K562 (cell line): Measurements from ENCODE around the gene SMOC2. TPM values are rescaled to one million over a fixed set of nuclear protein-coding genes. Genes with fewer than 3 reads are reported as not detected.

Source experiments
- ATAC-seq: fragments of 200-7000 bp; cut with Tn5 transposase; 3 replicates; pipeline ENCODE4 v1.9.1; 2020; ENCODE audit warnings: moderate library complexity
- BruUV-seq: library from RNA; stranded (reverse); fragments of 400-500 nt; replicated peaks from 2 replicates; lab custom pipeline; 2021; lab: Mats Ljungman, UMichigan
- CTCF ChIA-PET: fragments of 300-600 bp; formaldehyde crosslinking; extraction: SDS; loops from one replicate; lab custom pipeline; 2021; ENCODE audit warnings: low intra/inter-chr PET ratio; lab: Yijun Ruan, JAX
- POLR2A ChIA-PET: fragments of 300-600, 350-650 bp; sonication (Branson Sonifier 250); formaldehyde crosslinking; extraction: SDS; loops from one replicate; lab custom pipeline; 2021; ENCODE audit warnings: antibody characterized with exemption, inconsistent platforms; lab: Yijun Ruan, JAX
- DNase-seq, 4 experiments: peaks; one replicate each; pipeline versions ENCODE4 v3.0.0 to v3.0.0-alpha.2; 2011 to 2018; ENCODE audit warnings: low spot score in 3 of 4, mixed read lengths in 3 of 4; ENCODE audit errors: extremely low read depth in 1 of 4
- FAIRE-seq: peaks from 2 replicates; lab custom pipeline; 2011; peaks lifted over from hg19 to GRCh38; lab: Jason Lieb, UNC
- H2AFZ ChIP-seq: 2 replicates; pipeline ENCODE4 v1.6.0; 2011; ENCODE audit warnings: low read depth, low read length, control low read depth, inconsistent platforms
- H3K27ac ChIP-seq: fragments of 200-600 bp; 3 replicates; pipeline ENCODE4 v1.8.0; 2011; ENCODE audit warnings: low read depth, mild to moderate bottlenecking, control low read depth, inconsistent platforms, low read length, moderate library complexity, mixed read lengths; ENCODE audit errors: extremely low read depth
- H3K27me3 ChIP-seq, 2 experiments: fragments of 300-600 bp in 1 of 2; 2 replicates in 1 of 2; 3 replicates in 1 of 2; pipeline versions ENCODE4 v1.6.0 to v1.8.0; 2011; ENCODE audit warnings: inconsistent platforms in 2 of 2, low read length in 2 of 2, mild to moderate bottlenecking in 1 of 2, mixed read lengths in 1 of 2, moderate library complexity in 1 of 2; ENCODE audit not compliant: control insufficient read depth in 2 of 2, insufficient read depth in 2 of 2
- H3K36me3 ChIP-seq: fragments of 300-600 bp; 3 replicates; pipeline ENCODE4 v1.8.0; 2011; ENCODE audit warnings: mild to moderate bottlenecking, low read length, inconsistent platforms; ENCODE audit not compliant: control insufficient read depth, insufficient read depth
- H3K4me1 ChIP-seq, 2 experiments: fragments of 200-600 bp in 1 of 2; replicated peaks in 1 of 2; 2 replicates in 1 of 2; 3 replicates in 1 of 2; pipeline versions ENCODE4 v1.5.1 to v1.8.0; 2011; ENCODE audit warnings: inconsistent platforms in 2 of 2, low read length in 2 of 2, mild to moderate bottlenecking in 1 of 2, mixed read lengths in 1 of 2, moderate library complexity in 1 of 2; ENCODE audit not compliant: control insufficient read depth in 2 of 2, insufficient read depth in 2 of 2
- H3K4me2 ChIP-seq: 2 replicates; pipeline ENCODE4 v1.6.1; 2011; ENCODE audit warnings: low read length, control low read depth, inconsistent platforms, mixed read lengths; ENCODE audit not compliant: insufficient read depth
- H3K4me3 ChIP-seq: fragments of 200-600 bp; sonication (generic), shearing (Covaris generic); 2 replicates; pipeline ENCODE4 v1.5.1; 2016; ENCODE audit warnings: control low read depth, inconsistent platforms
- H3K79me2 ChIP-seq: fragments of 200-600 bp; 3 replicates; pipeline ENCODE4 v1.8.0; 2011; ENCODE audit warnings: low read length, inconsistent platforms; ENCODE audit not compliant: control insufficient read depth, insufficient read depth
- H3K9ac ChIP-seq, 2 experiments: 2 replicates each; pipeline versions ENCODE4 v1.6.0 to v1.6.1; 2011; ENCODE audit warnings: low read depth in 2 of 2, low read length in 2 of 2, control low read depth in 1 of 2, inconsistent platforms in 1 of 2, mild to moderate bottlenecking in 1 of 2, mixed read lengths in 1 of 2; ENCODE audit not compliant: insufficient read depth in 1 of 2
- H3K9me1 ChIP-seq: one replicate; pipeline ENCODE4 v1.6.0; 2011; ENCODE audit warnings: inconsistent platforms, mild to moderate bottlenecking, low read length, moderate library complexity; ENCODE audit not compliant: control insufficient read depth, insufficient read depth
- H3K9me3 ChIP-seq: replicated peaks from 2 replicates; pipeline ENCODE4 v1.5.1; 2011; ENCODE audit warnings: low read depth, low read length, inconsistent platforms; ENCODE audit not compliant: control insufficient read depth, insufficient read depth
- H4K20me1 ChIP-seq: replicated peaks from 2 replicates; pipeline ENCODE4 v1.6.1; 2011; ENCODE audit warnings: low read length, inconsistent platforms, mixed read lengths; ENCODE audit not compliant: control insufficient read depth, insufficient read depth
- EP400 ChIP-seq: fragments of 450-650 bp; IDR thresholded peaks from 2 replicates; pipeline ENCODE4 v1.6.1; 2017; ENCODE audit warnings: antibody characterized with exemption, mild to moderate bottlenecking, moderate library complexity
- FOXJ2 ChIP-seq: fragments of 200-800 bp; sonication (Bioruptor generic); IDR thresholded peaks from 2 replicates; pipeline ENCODE4 v1.6.1; 2016; ENCODE audit warnings: missing genetic modification characterization, missing compliant biosample characterization
- HDAC1 ChIP-seq, 2 experiments: fragments of 450-650 bp; IDR thresholded peaks; 2 replicates each; pipeline ENCODE4 v1.6.1; 2016 to 2017; ENCODE audit warnings: inconsistent platforms in 1 of 2, mild to moderate bottlenecking in 1 of 2, moderate library complexity in 1 of 2
- HMG20B ChIP-seq: fragments of 250-450 bp; sonication (Bioruptor Pico); IDR thresholded peaks from 2 replicates; pipeline ENCODE4 v1.5.0; 2021; ENCODE audit warnings: mild to moderate bottlenecking
- KAT2B ChIP-seq: IDR thresholded peaks from one replicate; pipeline ENCODE4 v1.6.1; 2012; ENCODE audit warnings: low read depth, mild to moderate bottlenecking, control low read depth, inconsistent platforms, low read length, moderate library complexity
- SAFB2 ChIP-seq: fragments of 200-400 bp; formaldehyde crosslinking; IDR thresholded peaks from 2 replicates; pipeline ENCODE4 v1.6.1; 2018; ENCODE audit warnings: borderline replicate concordance, low read length, low read depth, moderate library complexity; ENCODE audit not compliant: severe bottlenecking
- SMAD2 ChIP-seq: fragments of 150-350 bp; IDR thresholded peaks from 2 replicates; pipeline ENCODE4 v1.6.1; 2014; ENCODE audit warnings: low read depth, mild to moderate bottlenecking, low read length
- SRSF1 ChIP-seq: fragments of 200-400 bp; formaldehyde crosslinking; IDR thresholded peaks from 2 replicates; pipeline ENCODE4 v1.6.1; 2017; ENCODE audit warnings: mild to moderate bottlenecking, low read depth, low read length, moderate library complexity
- ZNF140 ChIP-seq: fragments of 250-450 bp; sonication (Bioruptor Pico); IDR thresholded peaks from 2 replicates; pipeline ENCODE4 v1.8.0; 2021; ENCODE audit warnings: moderate library complexity, mild to moderate bottlenecking, inconsistent platforms
- ZNF311 ChIP-seq: fragments of 250-450 bp; sonication (Bioruptor Pico); IDR thresholded peaks from 2 replicates; pipeline ENCODE4 v1.4.0; 2020; ENCODE audit warnings: mild to moderate bottlenecking, moderate library complexity
- ZNF740 ChIP-seq, 3 experiments: fragments of 200-800 bp in 1 of 3; sonication (Bioruptor generic) in 1 of 3; sonication (generic) in 1 of 3; formaldehyde crosslinking in 1 of 3; IDR thresholded peaks; 2 replicates each; pipeline versions ENCODE4 v1.6.1 to v1.8.0; 2016 to 2022; ENCODE audit warnings: mild to moderate bottlenecking in 2 of 3, missing compliant biosample characterization in 2 of 3, missing genetic modification characterization in 2 of 3, missing genetic modification reagents in 1 of 3
- WGBS: fragments of 100-300 bp; shearing (Covaris generic); methylation state at CpG from one replicate; pipeline ENCODE4 v1.1.6; 2016; ENCODE audit warnings: low coverage, mixed read lengths; ENCODE audit not compliant: insufficient coverage; ENCODE audit errors: missing lambda C conversion rate; 5-methylcytosine and 5-hydroxymethylcytosine counted together
- in situ Hi-C: fragments of 300-500 bp; cut with MboI; formaldehyde crosslinking; loops from 4 replicates; pipeline ENCODE4 v1.15.0; 2018; ENCODE audit warnings: inconsistent platforms, mixed read lengths
- intact Hi-C: fragments of 100-400 bp; cut with micrococcal nuclease; formaldehyde crosslinking; loops from 2 replicates; pipeline ENCODE4 v1.14.2; 2022
- polyA plus RNA-seq, 8 experiments: library from polyadenylated mRNA; depleted of rRNA in 4 of 8; stranded (reverse) in 5 of 8; unstranded in 3 of 8; fragments of >200 nt; fragmentation: Nextera tagmentation in 2 of 8; fragmentation: Illumina TruSeq in 1 of 8; extraction: Ambion mirVana in 2 of 8; extraction: Trizol in 1 of 8; gene quantifications; 2 replicates each; pipeline versions ENCODE4 v1.2.1 to v1.2.3, GENCODE V29; 2011 to 2014; ENCODE audit warnings: inconsistent platforms in 1 of 8, missing spikeins in 1 of 8
- total RNA-seq, 7 experiments: library from RNA; depleted of rRNA in 6 of 7; stranded (reverse); fragments of >200 nt in 6 of 7; fragmentation: Illumina TruSeq in 2 of 7; extraction: Trizol in 2 of 7; gene quantifications; 2 replicates each; pipeline versions ENCODE4 v1.2.1 to v1.2.3, GENCODE V29; 2011 to 2021; ENCODE audit warnings: low replicate concordance in 1 of 7
- TF ChIP-seq, protein P1 (sequence below): sonication (generic); formaldehyde crosslinking; IDR thresholded peaks from 2 replicates; pipeline ENCODE4 v1.8.0; 2022; ENCODE audit warnings: missing genetic modification reagents, mild to moderate bottlenecking, moderate library complexity, borderline replicate concordance
- TF ChIP-seq, protein P2 (sequence below): fragments of 450-650 bp; IDR thresholded peaks from 2 replicates; pipeline ENCODE4 v1.6.1; 2018; ENCODE audit not compliant: partially characterized antibody

The SMOC2 gene
- total and polyA plus RNA-seq, 9 of the 15 experiments (the other 6 are each of a cell fraction or from before 2014, with no cell fraction given), result 0.45 to 2.3 (median 1.1) TPM

DNA sequence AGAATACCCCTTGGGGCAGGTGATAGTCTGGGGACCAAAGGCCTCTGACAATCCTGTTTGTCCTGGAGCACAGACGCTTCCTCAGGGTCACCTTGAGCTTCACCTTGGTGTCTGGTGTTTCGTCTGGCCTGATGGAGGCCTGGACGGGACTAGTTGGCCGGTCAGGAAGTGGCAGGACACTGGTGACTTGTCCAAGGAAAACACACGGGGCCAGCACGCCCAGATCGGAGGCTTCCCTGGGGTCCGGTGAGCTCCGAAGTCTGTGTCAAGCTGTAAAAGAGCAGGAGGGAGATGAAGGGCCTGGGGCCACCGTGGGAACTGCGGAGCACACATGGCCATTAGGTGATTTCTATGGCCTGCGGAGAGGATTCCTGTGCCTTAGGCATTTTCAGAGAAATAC lies 67.9 kb downstream of the SMOC2 start (continued):
- no peak for TF ChIP-seq SAFB2
- TF ChIP-seq, protein P1, sequence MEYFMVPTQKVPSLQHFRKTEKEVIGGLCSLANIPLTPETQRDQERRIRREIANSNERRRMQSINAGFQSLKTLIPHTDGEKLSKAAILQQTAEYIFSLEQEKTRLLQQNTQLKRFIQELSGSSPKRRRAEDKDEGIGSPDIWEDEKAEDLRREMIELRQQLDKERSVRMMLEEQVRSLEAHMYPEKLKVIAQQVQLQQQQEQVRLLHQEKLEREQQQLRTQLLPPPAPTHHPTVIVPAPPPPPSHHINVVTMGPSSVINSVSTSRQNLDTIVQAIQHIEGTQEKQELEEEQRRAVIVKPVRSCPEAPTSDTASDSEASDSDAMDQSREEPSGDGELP (CRISPR knock-in tag), result no peak
- no peak for TF ChIP-seq KAT2B
- no peak for TF ChIP-seq HMG20B (CRISPR knock-in tag)
- no peak for TF ChIP-seq HDAC1 (IDR thresholded peaks at IDR 0.05)
- no peak for TF ChIP-seq EP400
- TF ChIP-seq SRSF1, result no peak

GRCh38 chr6:168513766-168514165 lies 72.8 kb downstream of the SMOC2 start:
- H3K79me2 ChIP-seq, result no peaks in the 10 kb centered on the region
- H2AFZ ChIP-seq, result no peak overlapping the region
- no peaks in the 10 kb centered on the region for H3K36me3 ChIP-seq
- H4K20me1 ChIP-seq, result 0 out of 2 replicates have a peak, but pooled peaks cover 2% of the 10 kb centered on the region
- H3K27me3 ChIP-seq, result peaks cover 5 to 35% of the 10 kb centered on the region in 2 experiments; a peak in 4 of 5 replicates
- BruUV-seq, result no TSS peak
- in situ Hi-C loops, result no loop called here
- no peaks in the 10 kb centered on the region; a peak in 2 of 5 replicates for H3K4me1 ChIP-seq
- ChIA-PET CTCF (no interaction called here), POLR2A (no interaction called here)
- H3K9ac ChIP-seq, result no peak overlapping the region
- H3K4me2 ChIP-seq, result no peak overlapping the region
- intact Hi-C loops, result no loop called here
- TF ChIP-seq, protein P2, sequence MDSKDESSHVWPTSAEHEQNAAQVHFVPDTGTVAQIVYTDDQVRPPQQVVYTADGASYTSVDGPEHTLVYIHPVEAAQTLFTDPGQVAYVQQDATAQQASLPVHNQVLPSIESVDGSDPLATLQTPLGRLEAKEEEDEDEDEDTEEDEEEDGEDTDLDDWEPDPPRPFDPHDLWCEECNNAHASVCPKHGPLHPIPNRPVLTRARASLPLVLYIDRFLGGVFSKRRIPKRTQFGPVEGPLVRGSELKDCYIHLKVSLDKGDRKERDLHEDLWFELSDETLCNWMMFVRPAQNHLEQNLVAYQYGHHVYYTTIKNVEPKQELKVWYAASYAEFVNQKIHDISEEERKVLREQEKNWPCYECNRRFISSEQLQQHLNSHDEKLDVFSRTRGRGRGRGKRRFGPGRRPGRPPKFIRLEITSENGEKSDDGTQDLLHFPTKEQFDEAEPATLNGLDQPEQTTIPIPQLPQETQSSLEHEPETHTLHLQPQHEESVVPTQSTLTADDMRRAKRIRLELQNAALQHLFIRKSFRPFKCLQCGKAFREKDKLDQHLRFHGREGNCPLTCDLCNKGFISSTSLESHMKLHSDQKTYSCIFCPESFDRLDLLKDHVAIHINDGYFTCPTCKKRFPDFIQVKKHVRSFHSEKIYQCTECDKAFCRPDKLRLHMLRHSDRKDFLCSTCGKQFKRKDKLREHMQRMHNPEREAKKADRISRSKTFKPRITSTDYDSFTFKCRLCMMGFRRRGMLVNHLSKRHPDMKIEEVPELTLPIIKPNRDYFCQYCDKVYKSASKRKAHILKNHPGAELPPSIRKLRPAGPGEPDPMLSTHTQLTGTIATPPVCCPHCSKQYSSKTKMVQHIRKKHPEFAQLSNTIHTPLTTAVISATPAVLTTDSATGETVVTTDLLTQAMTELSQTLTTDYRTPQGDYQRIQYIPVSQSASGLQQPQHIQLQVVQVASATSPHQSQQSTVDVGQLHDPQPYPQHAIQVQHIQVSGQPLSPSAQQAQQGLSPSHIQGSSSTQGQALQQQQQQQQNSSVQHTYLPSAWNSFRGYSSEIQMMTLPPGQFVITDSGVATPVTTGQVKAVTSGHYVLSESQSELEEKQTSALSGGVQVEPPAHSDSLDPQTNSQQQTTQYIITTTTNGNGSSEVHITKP, result no peak
- TF ChIP-seq ZNF740 (CRISPR knock-in tag; IDR thresholded peaks at IDR 0.05) (no peak), ZNF740 (tag; IDR thresholded peaks at IDR 0.05) (no peak), FOXJ2 (tag) (no peak), ZNF140 (CRISPR knock-in tag) (no peak), SMAD2 (no peak), ZNF311 (no peak)
- WGBS, result 17% methylated on average over 8 of the region's 8 CpGs
- no peak for FAIRE-seq
- H3K9me1 ChIP-seq, result peaks cover 4% of the 10 kb centered on the region
- H3K27ac ChIP-seq, result no peak overlapping the region
- H3K9me3 ChIP-seq, result peaks cover 4% of the 10 kb centered on the region; the same call in 1 of the 2 replicates
- H3K4me3 ChIP-seq, result no peak overlapping the region
- no peak for DNase-seq
- ATAC-seq, result no peak
